ENCODE data around the gene TAPT1. TPM values are rescaled to one million over a fixed set of nuclear protein-coding genes. Genes with fewer than 3 reads are reported as not detected.
A peak's percentile ranks its signal among the peaks of the same experiment; 100 is the strongest.

The TAPT1 gene
- polyA plus RNA-seq, 1 donor, result 29.4 TPM

- no peaks in the 10 kb centered on the region for H3K27me3 ChIP-seq (ENCODE audit: control insufficient read depth, insufficient read depth, low read length)
- DNase-seq, result peak; percentile 63 to 83
- H3K36me3 ChIP-seq (ENCODE audit: control insufficient read depth, insufficient read depth, low read length), result peaks cover 18% of the 10 kb centered on the region
- H3K9me3 ChIP-seq (ENCODE audit: control insufficient read depth, low read depth, low read length), result no peaks in the 10 kb centered on the region
- peak overlapping the region; percentile 7 for H3K27ac ChIP-seq (ENCODE audit: low read length)
- H3K4me1 ChIP-seq (ENCODE audit: control insufficient read depth, insufficient read depth, low read length), result peaks cover 2% of the 10 kb centered on the region
- H3K4me3 ChIP-seq (ENCODE audit: low read length), result no peak overlapping the region
- 75% methylated on average over 1 of the region's 6 CpGs for WGBS (ENCODE audit: insufficient coverage, low lambda C conversion rate)
Measured at GRCh38 chr4:16250661-16251365, 24.5 kb upstream of the TAPT1 start.

DNA sequence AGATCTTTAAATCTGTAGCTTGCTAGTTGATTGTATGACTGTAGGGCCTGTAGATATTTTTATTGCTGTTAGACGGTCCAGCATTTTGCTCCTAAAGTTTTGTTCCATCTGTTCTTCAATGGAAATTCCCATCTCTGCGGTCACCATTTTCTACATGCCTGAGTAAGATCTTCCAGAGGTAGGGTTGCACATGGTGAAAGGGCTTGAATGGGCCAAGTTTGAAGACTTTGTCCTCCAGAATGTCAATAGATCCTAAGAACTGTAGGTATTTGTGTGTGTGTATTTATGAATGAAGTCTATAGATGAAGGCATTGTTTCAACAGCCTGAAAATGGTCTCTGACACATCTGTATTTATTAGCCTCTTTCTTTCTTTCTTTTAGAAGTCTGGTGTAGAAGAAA, 22.3 kb upstream of the TAPT1 start:
- H3K4me3 ChIP-seq (ENCODE audit: low read length), result no peak overlapping the region
- peaks cover 2% of the 10 kb centered on the region for H3K4me1 ChIP-seq (ENCODE audit: control insufficient read depth, insufficient read depth, low read length)
- peaks cover 20% of the 10 kb centered on the region for H3K36me3 ChIP-seq (ENCODE audit: control insufficient read depth, insufficient read depth, low read length)
- no peak for DNase-seq
- H3K9me3 ChIP-seq (ENCODE audit: control insufficient read depth, low read depth, low read length), result no peaks in the 10 kb centered on the region
- WGBS (ENCODE audit: insufficient coverage, low lambda C conversion rate), result no CpG with 5 or more reads among the region's 2 CpGs
- no peak overlapping the region for H3K27ac ChIP-seq (ENCODE audit: low read length)
- H3K27me3 ChIP-seq (ENCODE audit: control insufficient read depth, insufficient read depth, low read length), result no peaks in the 10 kb centered on the region

DNA sequence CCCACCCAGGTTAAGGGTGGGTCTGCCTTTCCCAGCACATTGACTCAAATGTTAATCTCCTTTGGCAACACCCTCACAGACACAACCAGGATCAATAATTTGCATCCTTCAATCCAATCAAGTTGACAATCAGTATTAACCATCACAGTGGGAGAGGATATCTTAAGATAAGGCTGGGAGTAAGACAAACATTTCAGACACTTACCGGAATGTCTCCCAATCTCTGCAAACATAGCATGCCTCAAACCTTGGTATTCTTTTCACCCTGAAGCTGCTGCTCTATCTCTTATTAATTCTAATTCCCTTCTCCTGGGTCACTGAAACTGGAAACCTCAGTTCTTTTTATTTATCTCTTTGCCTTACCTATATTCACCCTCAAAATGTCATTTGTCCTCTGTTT, 19.0 kb upstream of the TAPT1 start:
- H3K27ac ChIP-seq (ENCODE audit: low read length), result no peak overlapping the region
- peaks cover 2% of the 10 kb centered on the region for H3K4me1 ChIP-seq (ENCODE audit: control insufficient read depth, insufficient read depth, low read length)
- WGBS (ENCODE audit: insufficient coverage, low lambda C conversion rate), result 100% methylated on average over 1 of the region's 1 CpG
- H3K4me3 ChIP-seq (ENCODE audit: low read length), result no peak overlapping the region
- H3K27me3 ChIP-seq (ENCODE audit: control insufficient read depth, insufficient read depth, low read length), result no peaks in the 10 kb centered on the region
- peaks cover 15% of the 10 kb centered on the region for H3K36me3 ChIP-seq (ENCODE audit: control insufficient read depth, insufficient read depth, low read length)
- no peaks in the 10 kb centered on the region for H3K9me3 ChIP-seq (ENCODE audit: control insufficient read depth, low read depth, low read length)
- DNase-seq, result no peak

DNA sequence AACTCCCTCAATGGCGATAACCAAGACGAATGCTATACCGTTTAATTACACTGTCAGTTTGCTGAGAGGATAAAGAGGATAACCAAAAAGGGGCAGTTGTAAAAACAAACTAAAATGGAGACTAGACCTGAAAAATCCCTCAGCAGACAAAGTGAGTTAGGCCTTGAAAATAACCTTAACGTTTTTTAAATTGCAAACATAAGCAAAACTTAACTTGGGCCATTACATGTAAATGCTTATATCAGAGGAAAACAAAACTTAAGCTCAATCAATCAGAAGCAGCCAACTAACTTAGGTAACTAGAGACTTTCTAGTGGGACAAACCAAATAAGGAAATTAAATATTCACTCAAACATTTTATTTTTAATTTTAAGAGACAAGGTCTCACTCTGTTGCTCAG, 17.0 kb upstream of the TAPT1 start:
- Histone ChIP-seq H3K27me3 (ENCODE audit: control insufficient read depth, insufficient read depth, low read length) (no peaks in the 10 kb centered on the region), H3K4me1 (ENCODE audit: control insufficient read depth, insufficient read depth, low read length) (no peaks in the 10 kb centered on the region), H3K9me3 (ENCODE audit: control insufficient read depth, low read depth, low read length) (no peaks in the 10 kb centered on the region), H3K36me3 (ENCODE audit: control insufficient read depth, insufficient read depth, low read length) (peaks cover 15% of the 10 kb centered on the region), H3K4me3 (ENCODE audit: low read length) (no peak overlapping the region), H3K27ac (ENCODE audit: low read length) (no peak overlapping the region)
- DNase-seq, result no peak
- 87% methylated on average over 4 of the region's 4 CpGs for WGBS (ENCODE audit: insufficient coverage, low lambda C conversion rate)

DNA sequence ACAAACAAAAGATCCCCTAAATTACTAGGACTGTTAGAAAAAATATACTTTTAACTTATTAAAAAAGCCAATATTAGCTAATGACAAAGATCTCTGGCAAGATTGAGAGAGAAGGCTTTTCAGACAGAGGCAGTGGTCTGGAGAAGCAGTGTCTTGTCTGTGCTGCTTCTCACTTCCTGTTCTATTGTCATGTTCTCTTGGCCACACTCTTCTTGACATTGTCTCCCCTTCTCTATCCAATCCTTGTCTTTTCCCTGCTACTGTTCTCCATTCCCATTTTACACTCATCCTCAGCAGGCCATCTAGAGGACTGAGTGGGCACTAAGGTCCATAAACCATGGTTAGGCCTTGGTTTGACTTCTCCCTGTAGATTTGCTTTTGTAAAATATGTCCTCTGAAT, 14.0 kb upstream of the TAPT1 start:
- H3K27me3 ChIP-seq (ENCODE audit: control insufficient read depth, insufficient read depth, low read length), result no peaks in the 10 kb centered on the region
- DNase-seq, result no peak
- H3K4me3 ChIP-seq (ENCODE audit: low read length), result no peak overlapping the region
- no peaks in the 10 kb centered on the region for H3K4me1 ChIP-seq (ENCODE audit: control insufficient read depth, insufficient read depth, low read length)
- no peaks in the 10 kb centered on the region for H3K9me3 ChIP-seq (ENCODE audit: control insufficient read depth, low read depth, low read length)
- no peak overlapping the region for H3K27ac ChIP-seq (ENCODE audit: low read length)
- H3K36me3 ChIP-seq (ENCODE audit: control insufficient read depth, insufficient read depth, low read length), result peaks cover 6% of the 10 kb centered on the region

DNA sequence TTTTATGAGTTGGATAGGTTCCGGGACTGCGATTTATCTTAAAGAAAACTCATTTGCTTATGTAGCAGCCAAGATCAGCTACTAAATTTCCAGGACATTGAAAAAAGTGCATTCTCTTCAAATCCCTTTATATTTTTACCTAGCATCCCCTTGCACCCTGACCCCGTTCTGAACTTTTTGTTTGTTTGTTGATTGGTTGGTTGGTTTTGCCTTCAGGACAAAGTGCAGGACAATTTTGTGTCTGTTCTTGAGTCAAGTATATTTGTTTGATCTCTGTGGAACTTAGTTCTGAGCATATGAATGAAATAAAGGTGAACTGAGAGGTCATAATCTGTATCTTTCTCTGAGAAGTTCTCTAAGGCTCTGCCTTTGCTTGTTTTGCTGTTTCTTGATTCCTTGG, 12.8 kb upstream of the TAPT1 start:
- H3K4me1 ChIP-seq (ENCODE audit: control insufficient read depth, insufficient read depth, low read length), result no peaks in the 10 kb centered on the region

DNA sequence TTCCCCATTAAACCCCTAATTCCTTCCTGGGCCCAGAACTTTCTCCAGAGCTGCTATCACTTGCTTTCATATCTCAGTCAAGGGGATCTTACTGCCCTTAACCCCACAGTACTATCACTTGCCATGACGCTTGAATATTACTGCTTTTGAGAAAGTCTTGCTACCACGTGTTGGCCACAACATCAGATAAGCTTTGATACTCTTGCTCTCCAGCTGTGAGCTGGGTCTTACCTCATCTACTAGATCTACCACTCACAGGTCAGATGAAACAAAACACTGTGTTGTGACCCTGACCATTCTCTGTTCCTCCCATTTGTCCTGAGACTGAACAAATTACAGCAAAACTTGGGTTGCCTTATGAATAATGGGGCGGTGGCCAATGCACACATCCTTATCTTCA, 12.1 kb upstream of the TAPT1 start:
- H3K36me3 ChIP-seq (ENCODE audit: control insufficient read depth, insufficient read depth, low read length), result peaks cover 3% of the 10 kb centered on the region
- no peak for DNase-seq
- H3K9me3 ChIP-seq (ENCODE audit: control insufficient read depth, low read depth, low read length), result no peaks in the 10 kb centered on the region
- H3K4me3 ChIP-seq (ENCODE audit: low read length), result no peak overlapping the region
- no peaks in the 10 kb centered on the region for H3K4me1 ChIP-seq (ENCODE audit: control insufficient read depth, insufficient read depth, low read length)
- no peaks in the 10 kb centered on the region for H3K27me3 ChIP-seq (ENCODE audit: control insufficient read depth, insufficient read depth, low read length)
- H3K27ac ChIP-seq (ENCODE audit: low read length), result no peak overlapping the region
- no CpG with 5 or more reads among the region's 3 CpGs for WGBS (ENCODE audit: insufficient coverage, low lambda C conversion rate)

More for the DNA sequence above, 12.8 kb upstream of the TAPT1 start:
- Histone ChIP-seq H3K36me3 (ENCODE audit: control insufficient read depth, insufficient read depth, low read length) (peaks cover 4% of the 10 kb centered on the region), H3K4me3 (ENCODE audit: low read length) (no peak overlapping the region), H3K27me3 (ENCODE audit: control insufficient read depth, insufficient read depth, low read length) (no peaks in the 10 kb centered on the region), H3K9me3 (ENCODE audit: control insufficient read depth, low read depth, low read length) (no peaks in the 10 kb centered on the region), H3K27ac (ENCODE audit: low read length) (no peak overlapping the region)
- WGBS (ENCODE audit: insufficient coverage, low lambda C conversion rate), result no CpG with 5 or more reads among the region's 3 CpGs
- DNase-seq, result no peak

DNA sequence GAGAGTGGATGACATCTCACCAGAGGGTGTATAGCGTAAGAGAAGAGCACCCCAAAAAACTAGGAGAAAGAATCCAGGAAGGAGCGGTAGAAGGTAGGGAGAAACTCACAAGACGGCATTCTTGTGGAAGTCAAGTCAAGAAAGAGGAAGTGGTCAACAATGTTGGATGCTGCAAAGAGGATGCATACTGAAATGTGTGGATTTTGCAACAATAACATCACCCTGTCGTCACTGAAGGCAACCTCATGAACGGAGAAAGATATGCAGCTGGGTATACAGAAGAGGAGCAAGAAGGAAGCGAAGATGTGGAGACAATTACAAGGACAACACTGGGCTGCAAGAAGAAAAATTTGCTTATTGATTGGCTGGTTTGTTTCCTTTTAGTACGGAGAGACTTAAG, 11.4 kb upstream of the TAPT1 start:
- 92% methylated on average over 4 of the region's 7 CpGs for WGBS (ENCODE audit: insufficient coverage, low lambda C conversion rate)
- no peak overlapping the region for H3K27ac ChIP-seq (ENCODE audit: low read length)
- no peaks in the 10 kb centered on the region for H3K9me3 ChIP-seq (ENCODE audit: control insufficient read depth, low read depth, low read length)
- no peak overlapping the region for H3K4me3 ChIP-seq (ENCODE audit: low read length)
- DNase-seq, result no peak
- no peaks in the 10 kb centered on the region for H3K36me3 ChIP-seq (ENCODE audit: control insufficient read depth, insufficient read depth, low read length)
- no peaks in the 10 kb centered on the region for H3K27me3 ChIP-seq (ENCODE audit: control insufficient read depth, insufficient read depth, low read length)
- H3K4me1 ChIP-seq (ENCODE audit: control insufficient read depth, insufficient read depth, low read length), result no peaks in the 10 kb centered on the region

GRCh38 chr4:16236402-16237023, 10.2 kb upstream of the TAPT1 start:
- Histone ChIP-seq H3K4me3 (ENCODE audit: low read length) (no peak overlapping the region), H3K27me3 (ENCODE audit: control insufficient read depth, insufficient read depth, low read length) (no peaks in the 10 kb centered on the region), H3K9me3 (ENCODE audit: control insufficient read depth, low read depth, low read length) (no peaks in the 10 kb centered on the region), H3K27ac (ENCODE audit: low read length) (no peak overlapping the region), H3K36me3 (ENCODE audit: control insufficient read depth, insufficient read depth, low read length) (no peaks in the 10 kb centered on the region), H3K4me1 (ENCODE audit: control insufficient read depth, insufficient read depth, low read length) (no peaks in the 10 kb centered on the region)
- 100% methylated on average over 3 of the region's 5 CpGs for WGBS (ENCODE audit: insufficient coverage, low lambda C conversion rate)
- DNase-seq, result no peak

GRCh38 chr4:16235209-16235608, 8.9 kb upstream of the TAPT1 start:
- Histone ChIP-seq H3K27me3 (ENCODE audit: control insufficient read depth, insufficient read depth, low read length) (no peaks in the 10 kb centered on the region), H3K9me3 (ENCODE audit: control insufficient read depth, low read depth, low read length) (no peaks in the 10 kb centered on the region), H3K4me3 (ENCODE audit: low read length) (no peak overlapping the region), H3K27ac (ENCODE audit: low read length) (no peak overlapping the region), H3K36me3 (ENCODE audit: control insufficient read depth, insufficient read depth, low read length) (no peaks in the 10 kb centered on the region), H3K4me1 (ENCODE audit: control insufficient read depth, insufficient read depth, low read length) (no peaks in the 10 kb centered on the region)
- 100% methylated on average over 3 of the region's 4 CpGs for WGBS (ENCODE audit: insufficient coverage, low lambda C conversion rate)
- no peak for DNase-seq
